OCI-LY1 (cell line): ENCODE measurements around the gene OR2V2.

ENCODE experiments used
- H2AFZ ChIP-seq: fragments of 200-600 bp; sonication (generic), shearing (Covaris generic); 2 replicates; pipeline ENCODE4 v1.6.0; 2014; ENCODE audit warnings: antibody characterized with exemption, mild to moderate bottlenecking, low read length
- H3F3A ChIP-seq: fragments of 200-600 bp; sonication (generic), shearing (Covaris generic); 2 replicates; pipeline ENCODE4 v1.6.0; 2014; ENCODE audit warnings: mild to moderate bottlenecking, antibody characterized with exemption, low read length, moderate library complexity; ENCODE audit not compliant: insufficient read depth
- H3K27ac ChIP-seq: fragments of 200-600 bp; sonication (generic); 2 replicates; pipeline ENCODE4 v1.5.1; 2014; ENCODE audit warnings: low read length, mixed run types, mild to moderate bottlenecking, low read depth; ENCODE audit not compliant: poor library complexity, severe bottlenecking
- H3K27me3 ChIP-seq: fragments of 200-600 bp; sonication (generic); 2 replicates; pipeline ENCODE4 v1.6.0; 2014; ENCODE audit warnings: antibody characterized with exemption, mild to moderate bottlenecking, low read length, moderate library complexity; ENCODE audit not compliant: insufficient read depth
- H3K36me3 ChIP-seq: fragments of 200-600 bp; sonication (generic); 2 replicates; pipeline ENCODE4 v1.6.1; 2014; ENCODE audit warnings: mild to moderate bottlenecking, antibody characterized with exemption, low read length, moderate library complexity, mixed read lengths; ENCODE audit not compliant: insufficient read depth
- H3K4me1 ChIP-seq: fragments of 200-600 bp; sonication (generic); 2 replicates; pipeline ENCODE4 v1.5.1; 2014; ENCODE audit warnings: mild to moderate bottlenecking, low read length, moderate library complexity; ENCODE audit not compliant: insufficient read depth, severe bottlenecking
- H3K4me2 ChIP-seq: fragments of 200-600 bp; sonication (generic), shearing (Covaris generic); 2 replicates; pipeline ENCODE4 v1.6.1; 2014; ENCODE audit warnings: low read length
- H3K4me3 ChIP-seq: fragments of 200-600 bp; sonication (generic); 2 replicates; pipeline ENCODE4 v1.5.1; 2014; ENCODE audit warnings: low read length, low read depth, mild to moderate bottlenecking, mixed read lengths; ENCODE audit not compliant: poor library complexity, severe bottlenecking
- H3K79me2 ChIP-seq: fragments of 200-600 bp; shearing (Covaris generic); 2 replicates; pipeline ENCODE4 v1.6.1; 2016; ENCODE audit warnings: mixed run types, low read length, mixed read lengths; ENCODE audit not compliant: insufficient read depth
- H3K9ac ChIP-seq: fragments of 200-600 bp; sonication (generic), shearing (Covaris generic); 2 replicates; pipeline ENCODE4 v1.6.1; 2014; ENCODE audit warnings: mild to moderate bottlenecking, low read length, mixed read lengths
- H3K9me2 ChIP-seq: fragments of 200-600 bp; sonication (generic), shearing (Covaris generic); 2 replicates; pipeline ENCODE4 v1.6.1; 2014; ENCODE audit warnings: low read depth, mild to moderate bottlenecking, low read length, mixed read lengths
- H3K9me3 ChIP-seq: fragments of 200-600 bp; shearing (Covaris generic); 2 replicates; pipeline ENCODE4 v1.6.1; 2014; ENCODE audit warnings: low read length, mixed read lengths
- H4K20me1 ChIP-seq: fragments of 200-600 bp; sonication (generic), shearing (Covaris generic); 2 replicates; pipeline ENCODE4 v1.6.0; 2016; ENCODE audit warnings: mild to moderate bottlenecking, low read length; ENCODE audit not compliant: insufficient read depth
- CTCF ChIP-seq: fragments of 200-600 bp; sonication (generic), shearing (Covaris generic); IDR thresholded peaks from 2 replicates; pipeline ENCODE4 v1.5.1; 2017; ENCODE audit warnings: mild to moderate bottlenecking, antibody characterized with exemption, low read length, moderate library complexity, mixed read lengths
- EZH2 ChIP-seq: fragments of 200-600 bp; sonication (generic), shearing (Covaris generic); IDR thresholded peaks from 2 replicates; pipeline ENCODE4 v1.8.0; 2017; ENCODE audit warnings: borderline replicate concordance, mixed run types, mild to moderate bottlenecking, antibody characterized with exemption, low read length, moderate library complexity, mixed read lengths

Gene OR2V2

GRCh38 chr5:181140766-181141165 lies 6.6 kb upstream of the OR2V2 start:
- Histone ChIP-seq H3F3A (no peaks in the 10 kb centered on the region), H3K4me1 (no peaks in the 10 kb centered on the region), H3K79me2 (no peaks in the 10 kb centered on the region), H3K4me2 (no peak overlapping the region), H3K36me3 (no peaks in the 10 kb centered on the region; the same call in 1 of the 2 replicates), H3K4me3 (no peak overlapping the region), H3K27ac (no peak overlapping the region), H3K27me3 (no peaks in the 10 kb centered on the region; the same call in 1 of the 2 replicates), H3K9ac (no peak overlapping the region), H3K9me3 (peaks cover 13% of the 10 kb centered on the region), H3K9me2 (no peaks in the 10 kb centered on the region), H2AFZ (no peak overlapping the region), H4K20me1 (no peaks in the 10 kb centered on the region)
- TF ChIP-seq CTCF (no peak), EZH2 (no peak)

DNA sequence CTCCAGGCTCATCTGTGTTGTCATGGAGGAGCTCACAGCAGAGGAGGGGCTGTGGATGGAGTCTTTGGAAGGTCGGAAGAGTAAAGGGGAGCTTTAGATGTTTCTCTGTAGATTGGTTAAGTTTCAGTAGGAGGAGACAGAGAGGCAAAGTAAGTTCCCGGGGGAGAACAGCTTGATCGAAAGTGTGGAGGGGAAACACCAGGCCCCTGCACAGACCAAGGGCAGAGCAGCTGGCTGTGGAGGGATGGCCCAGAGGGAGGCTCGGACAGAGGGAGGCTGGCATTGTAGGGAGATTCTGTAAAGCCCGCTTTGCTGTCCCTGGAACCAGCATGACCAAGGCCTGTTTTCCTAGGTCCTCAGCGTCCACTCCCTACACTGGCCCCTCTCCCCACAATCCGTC lies 5.3 kb upstream of the OR2V2 start:
- Histone ChIP-seq H3K4me1 (no peaks in the 10 kb centered on the region), H2AFZ (no peak overlapping the region), H3K79me2 (no peaks in the 10 kb centered on the region), H3K4me2 (no peak overlapping the region), H3K9ac (no peak overlapping the region), H3K4me3 (no peak overlapping the region), H3K9me3 (peaks cover 13% of the 10 kb centered on the region), H3K27ac (no peak overlapping the region), H3F3A (no peaks in the 10 kb centered on the region), H3K9me2 (no peaks in the 10 kb centered on the region), H3K27me3 (no peaks in the 10 kb centered on the region; the same call in 1 of the 2 replicates), H4K20me1 (no peaks in the 10 kb centered on the region), H3K36me3 (no peaks in the 10 kb centered on the region; the same call in 1 of the 2 replicates)
- no peak for TF ChIP-seq CTCF
- TF ChIP-seq EZH2, result no peak

- no peaks in the 10 kb centered on the region; the same call in 1 of the 2 replicates for H3K36me3 ChIP-seq
- H3K9me2 ChIP-seq, result no peaks in the 10 kb centered on the region
- no peaks in the 10 kb centered on the region for H4K20me1 ChIP-seq
- no peak overlapping the region for H2AFZ ChIP-seq
- no peak for TF ChIP-seq EZH2
- TF ChIP-seq CTCF, result no peak
- peaks cover 10% of the 10 kb centered on the region for H3K4me1 ChIP-seq
- no peaks in the 10 kb centered on the region for H3F3A ChIP-seq
- H3K79me2 ChIP-seq, result no peaks in the 10 kb centered on the region
- H3K27me3 ChIP-seq, result no peaks in the 10 kb centered on the region; the same call in 1 of the 2 replicates
- H3K4me2 ChIP-seq, result no peak overlapping the region
- peaks cover 13% of the 10 kb centered on the region for H3K9me3 ChIP-seq
- no peak overlapping the region for H3K27ac ChIP-seq
- H3K4me3 ChIP-seq, result no peak overlapping the region
- H3K9ac ChIP-seq, result no peak overlapping the region
Measured at GRCh38 chr5:181145133-181145532, 2.3 kb upstream of the OR2V2 start.
